GDM1 (cell line): ENCODE data around the gene HDAC10.

Source experiments
- DNase-seq: peaks from one replicate; lab custom pipeline; 2025; lab: John Stamatoyannopoulos, UW

Gene HDAC10

GRCh38 chr22:50270666-50271394 lies 19.8 kb upstream of the HDAC10 start:
- no peak for DNase-seq

- peak; percentile 34 for DNase-seq
Measured at GRCh38 chr22:50269970-50270665, 19.1 kb upstream of the HDAC10 start, which contains the start of gene MAPK11. TSS of gene MAPK11 (minus strand) at chr22:50270380. CDS start at chr22:50270292, 88 bp downstream.

- no peak for DNase-seq
Measured at GRCh38 chr22:50269573-50269969, 18.5 kb upstream of the HDAC10 start.

- no peak for DNase-seq
Measured at GRCh38 chr22:50268655-50269113, 17.6 kb upstream of the HDAC10 start.

GRCh38 chr22:50267591-50268390 lies 16.7 kb upstream of the HDAC10 start:
- no peak for DNase-seq

- DNase-seq, result no peak
Measured at GRCh38 chr22:50266994-50267393, 15.9 kb upstream of the HDAC10 start.

GRCh38 chr22:50264946-50265669 lies 14.0 kb upstream of the HDAC10 start:
- no peak for DNase-seq

- no peak for DNase-seq
Measured at GRCh38 chr22:50264104-50264745, 13.2 kb upstream of the HDAC10 start.

GRCh38 chr22:50262973-50263617 lies 12.0 kb upstream of the HDAC10 start:
- no peak for DNase-seq

GRCh38 chr22:50262460-50262911 lies 11.4 kb upstream of the HDAC10 start:
- no peak for DNase-seq

GRCh38 chr22:50261615-50262459 lies 10.8 kb upstream of the HDAC10 start, which contains the start of gene MAPK12:
TSS of gene MAPK12 (minus strand) at chr22:50261683. CDS start at chr22:50261509, 174 bp downstream.
- peak; percentile 21 for DNase-seq

- DNase-seq, result peak; percentile 21
Measured at GRCh38 chr22:50260801-50261614, 9.9 kb upstream of the HDAC10 start.

GRCh38 chr22:50260434-50260800 lies 9.4 kb upstream of the HDAC10 start:
- DNase-seq, result no peak

GRCh38 chr22:50259302-50259701 lies 8.2 kb upstream of the HDAC10 start:
- DNase-seq, result no peak

- DNase-seq, result no peak
Measured at GRCh38 chr22:50258361-50259292, 7.6 kb upstream of the HDAC10 start.

- no peak for DNase-seq
Measured at GRCh38 chr22:50257451-50258360, 6.6 kb upstream of the HDAC10 start.

GRCh38 chr22:50257041-50257440 lies 6.0 kb upstream of the HDAC10 start:
- DNase-seq, result no peak
